GM19452 (cell line): ENCODE results near the gene TUBGCP6.
A peak's percentile ranks its signal among the peaks of the same experiment; 100 is the strongest.

Experiments
- ATAC-seq: cut with Tn5 transposase; IDR thresholded peaks from one replicate; pipeline ENCODE4 v1.9.1; 2021; ENCODE audit not compliant: unreplicated experiment

Gene TUBGCP6

GRCh38 chr22:50266994-50267393 is 22.2 kb upstream of the TUBGCP6 start:
- ATAC-seq, result no peak

GRCh38 chr22:50264946-50265669 is 20.3 kb upstream of the TUBGCP6 start:
- ATAC-seq, result no peak

- no peak for ATAC-seq
Measured at GRCh38 chr22:50264104-50264745, 19.4 kb upstream of the TUBGCP6 start.

GRCh38 chr22:50262973-50263617 is 18.3 kb upstream of the TUBGCP6 start:
- ATAC-seq, result no peak

- ATAC-seq, result no peak
Measured at GRCh38 chr22:50262460-50262911, 17.7 kb upstream of the TUBGCP6 start.

GRCh38 chr22:50261615-50262459 is 17.0 kb upstream of the TUBGCP6 start, which contains the start of gene MAPK12:
TSS of gene MAPK12 (minus strand) at chr22:50261683. CDS start at chr22:50261509, 174 bp downstream.
- ATAC-seq, result peak; percentile 61

- peak; percentile 23 for ATAC-seq
Measured at GRCh38 chr22:50260801-50261614, 16.2 kb upstream of the TUBGCP6 start.

GRCh38 chr22:50260434-50260800 is 15.6 kb upstream of the TUBGCP6 start:
- no peak for ATAC-seq

- no peak for ATAC-seq
Measured at GRCh38 chr22:50259302-50259701, 14.5 kb upstream of the TUBGCP6 start.

GRCh38 chr22:50258361-50259292 is 13.8 kb upstream of the TUBGCP6 start:
- ATAC-seq, result no peak

- ATAC-seq, result no peak
Measured at GRCh38 chr22:50257451-50258360, 12.9 kb upstream of the TUBGCP6 start.

GRCh38 chr22:50257041-50257440 is 12.2 kb upstream of the TUBGCP6 start:
- ATAC-seq, result no peak

GRCh38 chr22:50256258-50256862 is 11.5 kb upstream of the TUBGCP6 start:
- ATAC-seq, result no peak

- ATAC-seq, result no peak
Measured at GRCh38 chr22:50255607-50256006, 10.8 kb upstream of the TUBGCP6 start.

- no peak for ATAC-seq
Measured at GRCh38 chr22:50255099-50255498, 10.3 kb upstream of the TUBGCP6 start.

- no peak for ATAC-seq
Measured at GRCh38 chr22:50253941-50254340, 9.1 kb upstream of the TUBGCP6 start.

- ATAC-seq, result no peak
Measured at GRCh38 chr22:50253046-50253915, 8.5 kb upstream of the TUBGCP6 start.
